ENCODE results near the gene BMAL2.

Gene BMAL2

DNA sequence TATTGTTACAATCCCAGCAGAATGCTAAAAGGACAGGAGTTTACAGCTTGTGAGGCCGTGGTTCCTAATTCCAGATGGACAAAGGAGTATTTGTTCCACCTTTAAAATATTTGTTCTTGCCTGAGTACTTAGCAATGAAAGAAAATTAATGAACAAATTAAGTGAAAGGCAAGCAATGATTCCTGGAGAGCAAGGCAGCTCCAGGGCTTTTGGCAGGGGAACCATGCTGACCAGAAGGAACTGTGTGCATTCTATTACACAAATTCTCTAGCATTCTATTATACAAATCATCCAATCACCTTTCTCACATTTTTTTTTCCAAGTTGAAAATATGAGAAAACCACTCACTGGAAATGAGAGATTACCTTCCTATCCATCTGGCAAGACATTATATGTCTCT lies 1.8 kb upstream of the BMAL2 start:
- DNase-seq, result no peak

DNA sequence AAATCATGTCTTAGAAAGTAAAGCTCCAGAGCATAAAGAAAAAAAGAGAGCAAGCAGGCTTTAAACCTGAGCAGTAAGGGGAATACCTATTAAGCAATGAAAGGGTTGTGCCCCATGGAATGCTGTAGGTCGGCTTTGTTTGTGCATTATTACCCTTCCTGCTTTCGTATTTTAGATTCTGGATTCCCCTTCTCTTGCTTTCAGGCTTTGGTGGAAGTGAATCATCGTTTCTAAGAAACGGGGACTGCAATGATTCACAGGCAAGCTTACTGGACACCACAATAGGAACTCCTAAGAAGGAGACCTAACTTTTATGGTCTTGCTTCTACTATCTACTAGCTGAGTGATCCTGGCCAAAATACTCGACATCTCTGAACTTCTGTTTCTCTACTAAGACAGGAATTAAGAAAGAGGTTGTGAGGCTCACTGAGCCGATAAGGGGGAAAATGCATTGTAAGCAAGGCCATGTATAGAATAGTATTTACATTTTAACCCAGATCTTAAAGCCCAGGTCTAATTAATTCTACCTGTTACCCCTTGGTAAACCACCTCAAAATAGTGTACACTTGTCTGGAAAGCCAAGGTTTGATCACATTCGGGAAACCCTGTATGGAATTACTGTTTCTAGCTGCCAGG lies 1.2 kb upstream of the BMAL2 start:
- DNase-seq, result peak in 1 of 2 experiments; percentile 24

DNA sequence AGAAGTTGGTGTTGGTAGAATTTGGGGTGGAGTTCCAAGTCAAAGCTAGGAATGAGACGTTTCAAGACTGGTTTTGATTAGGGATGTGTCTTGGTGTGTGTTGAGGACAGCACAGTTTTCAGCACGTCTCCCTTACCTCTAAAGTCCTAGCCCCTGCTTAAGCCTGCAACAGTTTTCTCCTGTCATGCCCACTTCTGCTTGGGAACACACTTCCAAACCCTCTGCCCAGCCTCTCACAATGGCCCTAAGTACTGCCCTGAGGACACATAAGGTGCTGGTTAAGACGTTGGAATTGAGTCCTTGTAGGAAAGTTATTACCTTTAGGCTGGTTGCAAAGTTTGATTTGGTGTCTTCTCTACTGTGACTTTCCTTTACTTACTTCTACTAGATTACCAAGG lies 710 bp upstream of the BMAL2 start:
- DNase-seq, result peak; percentile 26 to 31

DNA sequence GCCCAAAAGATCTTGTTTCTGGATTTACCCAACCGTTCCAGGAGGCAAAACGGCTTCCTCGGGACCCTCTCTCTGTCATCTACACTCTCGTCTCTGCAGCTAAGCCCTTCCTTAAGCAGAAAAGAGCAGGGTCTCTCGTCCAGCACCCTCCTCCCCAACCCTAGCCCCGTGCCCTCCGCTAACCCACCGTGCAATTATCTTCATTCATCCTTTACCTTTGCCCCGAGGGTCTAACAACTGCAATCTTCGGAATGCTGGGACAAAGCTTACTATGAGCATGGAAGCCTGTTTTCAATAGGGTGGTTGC lies 276 bp upstream of the BMAL2 start:
- DNase-seq, result no peak

DNA sequence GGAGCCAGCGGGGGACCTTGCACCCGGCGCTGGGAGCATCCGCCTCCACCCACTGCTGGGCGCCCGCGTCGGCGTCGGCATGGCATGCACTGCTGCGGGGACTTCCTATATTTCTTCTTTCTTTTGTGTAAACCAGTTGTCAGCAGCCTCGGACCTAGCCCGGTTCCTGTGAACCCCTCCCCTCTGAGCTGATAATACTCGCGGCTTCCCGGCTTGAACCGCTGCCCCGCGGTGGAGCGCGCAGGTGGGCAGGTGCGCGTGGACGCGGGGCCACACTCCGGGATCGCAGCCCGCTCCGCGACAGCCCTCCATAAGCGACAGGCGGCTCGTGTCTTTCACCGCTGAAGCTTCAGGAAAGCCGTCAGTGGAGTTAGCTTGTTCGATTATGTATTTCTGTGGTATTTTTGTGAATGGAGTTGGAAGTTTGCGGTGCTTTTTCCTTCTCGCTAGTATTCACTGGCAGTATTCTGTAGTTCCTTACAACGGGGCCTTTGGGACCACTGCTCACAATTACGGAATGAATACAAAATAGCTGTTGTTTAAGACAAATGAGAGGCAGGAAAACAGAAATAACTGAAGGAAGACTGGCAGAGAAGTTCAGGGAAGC lies 870 bp downstream of the BMAL2 start:
- peak in 1 of 2 experiments; percentile 65 for DNase-seq

DNA sequence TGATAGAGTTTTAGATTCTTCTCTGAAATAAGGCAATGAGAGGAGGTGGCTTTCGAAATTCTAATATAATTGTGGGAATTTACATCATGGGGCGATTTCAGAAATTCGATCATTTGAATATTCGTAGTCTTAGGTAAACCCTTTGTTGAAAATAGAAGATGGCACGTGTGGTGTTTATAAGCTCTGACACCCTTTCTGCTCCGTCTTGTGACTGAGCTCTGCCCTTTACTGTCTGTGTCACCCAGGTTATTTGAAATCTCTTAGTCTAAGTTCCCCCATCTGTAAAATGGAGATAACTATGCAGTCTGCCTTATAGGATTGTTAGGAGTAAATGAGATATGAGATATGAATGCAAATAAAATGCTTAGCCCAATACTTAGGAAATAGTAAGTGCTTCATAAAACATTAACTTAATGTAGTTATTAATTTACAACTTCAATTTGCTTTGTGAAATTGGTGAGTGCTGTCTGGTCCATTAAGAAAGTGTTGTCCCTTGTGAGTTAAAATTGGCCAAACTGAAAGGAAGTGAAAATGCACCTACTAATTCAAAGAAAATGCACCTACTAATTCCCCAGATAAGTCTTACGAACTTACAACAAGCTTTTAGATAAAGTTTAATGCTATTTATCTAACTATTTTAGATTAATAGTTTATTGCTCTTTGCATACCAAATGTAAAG lies 1.5 kb downstream of the BMAL2 start:
- no peak for DNase-seq

DNA sequence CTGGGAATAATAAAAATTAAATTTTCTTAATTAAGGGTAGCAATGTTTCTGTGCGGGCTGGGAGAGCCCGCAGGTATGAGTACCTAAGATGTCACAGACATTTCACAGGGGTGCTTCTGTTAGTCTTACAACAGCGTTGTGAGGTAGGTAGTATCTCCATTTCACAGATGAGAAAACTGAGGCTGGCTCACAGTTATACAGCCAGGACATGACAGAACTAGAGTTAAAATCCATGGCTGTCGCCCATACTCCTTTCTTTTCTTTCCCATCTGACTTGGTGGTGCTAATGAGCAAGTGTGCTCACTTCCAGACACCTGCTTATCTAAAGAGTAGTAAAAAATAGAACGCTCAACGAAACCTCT lies 2.1 kb downstream of the BMAL2 start:
- DNase-seq, result no peak

DNA sequence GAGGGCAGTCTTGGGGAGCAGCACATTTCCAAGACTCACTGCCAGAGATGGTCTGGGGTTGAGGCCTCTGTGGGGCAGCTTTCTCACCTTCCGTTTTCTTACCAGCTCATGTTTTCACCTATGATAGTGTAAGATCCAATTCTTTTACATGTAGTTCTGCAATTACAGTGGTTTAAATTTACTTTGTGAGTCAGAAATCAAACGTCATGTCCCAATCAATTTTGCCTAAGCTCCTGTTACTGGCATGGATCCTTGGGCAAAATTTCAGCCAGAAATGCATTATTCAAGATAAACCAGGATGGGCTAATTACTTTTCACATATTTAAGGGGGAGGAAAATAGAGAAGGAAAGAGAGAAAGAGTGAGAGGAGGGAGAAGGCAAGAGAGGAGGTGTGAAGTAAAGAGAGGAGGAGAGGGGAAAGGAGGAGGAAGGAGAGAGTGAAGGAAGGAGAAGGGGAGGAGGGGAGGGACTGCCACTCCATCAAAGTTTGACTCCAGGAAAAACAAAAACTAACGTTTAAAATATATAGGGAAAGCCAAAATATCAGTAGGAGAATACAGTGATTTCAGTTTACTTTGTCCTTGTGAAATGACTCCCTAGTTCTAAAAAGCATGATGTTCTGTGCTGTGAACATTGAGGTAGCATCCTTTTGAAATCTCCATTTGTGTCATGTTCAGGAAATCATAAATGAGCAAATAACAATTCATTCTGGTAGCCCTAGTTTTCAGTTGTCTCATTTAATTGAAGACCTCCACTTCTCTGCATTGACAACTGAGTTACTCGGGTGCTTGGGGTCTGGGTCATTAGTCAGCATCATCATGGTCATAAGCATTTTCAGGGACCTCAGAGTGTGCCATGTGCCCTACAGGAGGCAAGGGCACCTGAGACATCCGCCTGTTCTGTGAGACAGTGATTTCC lies 3.0 kb downstream of the BMAL2 start:
- DNase-seq, result no peak

DNA sequence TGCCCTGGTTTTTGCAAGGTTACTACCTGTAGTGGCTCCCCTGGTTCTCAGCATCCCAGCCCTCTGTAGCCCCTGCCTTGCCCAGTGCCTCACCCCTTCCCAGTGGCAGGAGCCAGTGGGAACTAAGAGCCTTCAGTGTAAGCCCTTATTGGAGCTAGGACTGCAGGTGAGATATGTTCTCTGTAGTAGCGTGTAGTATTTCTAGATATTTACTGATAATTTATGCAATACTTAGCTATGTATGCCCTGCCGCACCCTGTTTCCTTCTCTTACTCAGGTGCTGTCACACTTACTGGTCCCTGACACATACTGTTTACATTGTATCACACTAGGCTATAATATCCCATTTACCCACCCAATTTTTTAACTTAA lies 3.6 kb downstream of the BMAL2 start:
- DNase-seq, result no peak

DNA sequence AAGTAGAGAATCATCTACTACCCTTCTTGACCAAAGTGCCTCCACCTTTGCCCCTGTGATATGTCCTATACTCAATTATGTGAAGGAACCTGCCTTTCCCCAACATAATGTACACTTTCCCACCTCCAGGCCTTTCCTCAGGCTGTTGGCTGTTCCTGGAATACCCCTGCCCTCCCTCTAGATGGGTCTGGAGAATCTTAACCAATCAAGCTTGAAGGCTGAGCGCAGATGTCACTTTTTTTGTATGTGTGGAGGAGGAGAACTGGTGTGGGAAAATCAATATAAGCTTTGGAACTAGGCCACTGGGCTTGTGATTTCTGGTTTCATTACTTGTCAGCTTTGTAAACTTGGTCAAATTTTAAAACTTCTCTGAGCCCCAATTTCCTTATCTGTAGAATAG lies 4.7 kb downstream of the BMAL2 start:
- DNase-seq, result no peak

DNA sequence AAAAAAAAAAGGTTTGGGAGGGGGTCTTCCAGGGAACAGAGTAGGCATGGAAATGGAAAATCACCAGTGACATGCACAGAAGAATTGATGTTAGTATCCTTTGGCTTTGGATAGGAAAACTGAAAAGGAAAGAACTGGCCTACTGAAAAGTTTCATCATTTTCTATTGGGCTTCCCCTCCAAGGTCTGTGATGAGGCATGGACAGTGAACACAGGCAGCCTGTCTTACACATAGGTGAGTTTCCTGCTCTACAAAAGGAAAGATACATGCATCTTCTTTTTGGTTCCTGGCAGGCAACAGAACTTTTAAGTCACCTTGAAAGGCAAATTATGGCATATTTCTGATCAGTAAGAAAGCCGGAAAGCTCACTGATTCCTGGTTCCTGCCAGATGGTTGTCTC lies 5.8 kb downstream of the BMAL2 start:
- no peak for DNase-seq

DNA sequence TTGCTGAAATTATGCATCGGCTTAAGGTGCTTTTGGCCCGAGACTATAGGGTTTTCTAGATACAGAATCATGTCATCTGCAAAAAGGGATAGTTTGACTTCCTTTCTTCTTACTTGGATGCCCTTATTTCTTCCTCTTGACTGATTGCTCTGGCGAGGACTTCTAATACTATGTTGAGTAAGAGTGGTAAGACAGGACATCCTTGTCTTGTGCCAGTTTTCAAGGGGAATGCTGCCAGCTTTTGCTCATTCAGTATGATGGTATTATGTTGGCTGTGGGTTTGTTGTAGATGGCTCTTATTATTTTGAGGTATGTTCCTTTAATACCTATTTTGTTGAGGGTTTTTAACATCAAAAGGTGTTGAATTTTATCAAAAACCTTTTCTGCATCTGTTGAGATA lies 8.3 kb downstream of the BMAL2 start:
- no peak for DNase-seq

DNA sequence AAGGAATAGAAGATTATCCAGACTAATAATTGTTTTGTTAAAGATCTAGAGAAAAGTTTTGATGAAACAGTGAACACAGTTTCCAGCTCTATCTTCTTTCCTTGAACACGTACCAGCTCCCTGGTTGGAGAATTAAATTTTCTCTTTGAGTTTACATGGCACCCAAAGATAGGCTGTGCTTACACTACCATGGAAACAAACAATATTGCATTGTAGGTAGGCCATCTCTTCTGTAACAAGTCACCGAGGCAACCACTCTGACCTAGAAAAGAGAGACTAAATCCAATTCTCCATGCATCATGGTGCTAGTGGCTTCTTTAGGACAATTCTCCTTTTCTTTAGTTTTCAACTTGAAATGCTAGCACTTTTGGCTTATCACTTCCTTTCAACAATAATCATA lies 9.9 kb downstream of the BMAL2 start:
- no peak for DNase-seq

DNA sequence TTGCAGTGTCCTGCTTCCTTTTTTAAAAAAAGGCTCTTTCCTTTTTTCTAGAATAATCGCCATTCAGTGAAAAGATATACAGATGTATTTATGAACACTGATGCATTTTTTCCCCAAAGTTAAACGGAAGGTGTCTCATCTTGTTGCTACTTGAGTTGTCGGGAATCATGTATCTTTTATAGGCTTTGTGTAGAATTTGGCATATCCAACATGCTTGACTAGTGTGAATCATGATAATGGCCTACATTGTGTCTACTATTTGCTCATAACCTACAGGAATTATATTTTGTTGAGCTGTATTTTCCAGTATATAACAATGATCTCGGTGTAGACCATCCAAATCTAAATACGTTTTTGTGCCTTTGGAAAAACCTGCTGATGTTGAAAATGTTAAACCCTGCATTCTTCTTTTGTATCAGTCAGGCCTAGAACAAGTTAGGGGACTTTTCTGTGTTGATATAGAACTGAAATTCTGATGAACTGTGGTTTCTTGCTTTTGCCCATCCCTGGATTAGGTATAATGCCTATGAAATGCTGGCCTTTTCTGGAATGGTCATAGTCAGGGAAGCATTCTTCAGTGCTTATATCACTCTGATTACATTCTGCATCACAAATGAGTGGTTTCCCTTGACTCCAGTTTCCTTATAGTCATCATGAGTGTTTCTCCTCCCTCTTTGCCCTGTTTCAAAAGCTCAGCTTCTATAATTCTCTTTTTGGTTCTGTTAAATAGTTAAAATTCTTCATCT lies 10.8 kb downstream of the BMAL2 start:
- DNase-seq, result no peak

DNA sequence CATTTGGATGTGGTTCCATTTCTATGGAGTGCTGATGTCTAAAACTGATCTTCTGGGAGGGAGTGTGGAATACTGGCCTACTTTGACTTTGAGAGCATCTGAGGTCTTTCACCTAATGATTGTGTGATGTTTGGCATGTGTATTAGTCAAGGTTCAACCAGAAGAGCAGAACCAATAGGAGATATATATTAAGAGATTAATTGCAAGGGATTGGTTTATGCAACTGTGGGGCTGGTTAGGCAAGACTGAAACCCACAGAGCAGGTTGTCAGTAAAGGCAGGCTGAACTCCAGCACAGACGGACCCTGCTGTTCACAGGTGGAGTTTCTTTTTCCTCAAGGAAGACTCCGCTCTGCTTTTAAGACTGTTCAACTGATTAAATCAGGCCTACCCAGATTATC lies 11.6 kb downstream of the BMAL2 start:
- DNase-seq, result no peak

DNA sequence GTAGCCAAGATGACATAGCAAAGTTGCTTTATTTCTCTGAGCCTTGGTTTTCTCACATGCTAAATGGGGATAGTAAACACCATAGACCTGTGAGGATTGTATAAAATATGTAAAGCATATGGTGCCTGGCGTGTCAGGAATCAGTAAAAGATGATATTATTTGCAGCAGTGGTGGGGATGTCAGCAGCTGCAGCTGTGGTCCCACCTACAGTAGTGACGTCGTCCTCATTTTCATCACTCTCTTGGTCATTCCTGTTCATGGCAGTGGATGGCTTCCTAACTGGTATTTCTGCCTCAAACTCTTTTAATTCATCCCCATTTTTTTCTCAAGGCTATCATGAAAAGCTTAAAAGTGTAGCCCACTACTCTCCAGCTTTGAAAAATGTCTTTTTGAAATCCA lies 12.1 kb downstream of the BMAL2 start:
- DNase-seq, result no peak

DNA sequence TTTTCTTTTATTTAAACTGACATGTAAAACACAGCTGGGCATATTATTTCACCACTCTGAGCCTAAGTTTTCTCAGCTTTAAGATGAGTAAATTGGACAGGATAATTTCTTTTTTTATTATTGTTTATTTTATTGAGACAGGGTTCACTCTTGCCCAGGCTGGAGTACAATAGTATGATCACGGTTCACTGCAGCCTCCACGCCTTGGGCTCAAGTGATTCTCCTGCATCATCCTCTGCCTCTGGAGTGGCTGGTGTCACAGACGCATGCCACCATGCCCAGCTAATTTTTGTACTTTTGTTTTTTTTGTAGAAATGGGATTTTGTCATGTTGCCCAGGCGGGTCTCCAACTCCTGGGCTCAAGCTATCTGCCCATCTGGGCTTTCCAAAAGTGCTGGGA lies 12.7 kb downstream of the BMAL2 start:
- no peak for DNase-seq

DNA sequence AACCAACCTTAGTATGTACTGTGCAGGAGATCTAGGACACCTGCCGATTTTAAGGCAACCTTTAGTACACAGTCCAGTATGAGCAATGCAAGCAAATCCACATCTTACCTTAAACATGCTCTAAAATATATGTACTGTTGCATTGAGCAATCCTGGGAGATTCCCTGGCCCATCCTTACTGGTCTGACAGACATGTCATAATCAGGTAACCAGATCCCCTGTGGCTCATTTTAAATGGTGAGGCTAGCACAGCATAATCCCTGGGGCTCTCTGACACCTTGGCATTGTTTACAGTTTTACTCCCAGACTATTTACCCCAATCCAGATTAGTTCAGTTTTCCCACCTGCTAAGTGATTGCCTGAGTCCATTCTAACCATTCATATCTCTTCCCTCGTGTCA lies 15.1 kb downstream of the BMAL2 start:
- DNase-seq, result no peak

DNA sequence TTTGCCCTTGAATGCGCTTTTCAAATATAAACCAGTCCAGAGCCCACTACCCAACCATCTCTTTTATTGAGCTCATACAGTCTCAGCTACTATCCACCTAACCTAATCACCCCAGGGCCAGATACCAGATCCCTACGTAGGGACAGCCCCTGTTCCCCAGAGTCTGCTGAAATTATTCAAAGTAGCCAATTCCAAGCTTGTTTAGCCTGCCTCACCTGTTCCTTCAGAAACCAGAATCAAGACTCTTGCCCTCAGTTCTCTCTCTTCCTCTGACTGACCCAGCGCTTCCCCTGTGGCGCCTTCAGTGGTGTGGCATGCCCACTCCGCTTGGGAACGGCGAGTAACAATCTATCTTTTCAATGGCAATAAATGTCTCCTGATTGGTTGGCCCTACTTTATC lies 18.8 kb downstream of the BMAL2 start:
- no peak for DNase-seq

DNA sequence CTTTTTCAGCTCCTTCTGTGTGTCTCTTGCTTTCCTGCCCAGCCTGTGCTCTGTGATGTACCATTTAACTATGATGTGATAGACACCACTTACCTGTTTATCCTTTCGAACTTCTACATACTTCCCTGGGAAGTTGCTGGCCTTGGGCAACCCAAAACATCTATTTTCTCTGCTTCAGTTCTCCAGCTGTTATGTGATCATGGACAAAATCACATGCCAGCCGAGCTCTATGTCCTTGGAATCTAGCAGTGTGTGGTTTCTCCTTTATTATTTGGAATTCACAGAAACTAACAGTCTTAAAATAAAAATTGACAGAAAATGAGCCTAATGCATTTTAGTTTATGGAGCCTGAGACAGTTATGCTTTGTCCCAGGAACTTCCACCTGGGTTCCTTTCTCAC lies 22.9 kb downstream of the BMAL2 start:
- no peak for DNase-seq

DNA sequence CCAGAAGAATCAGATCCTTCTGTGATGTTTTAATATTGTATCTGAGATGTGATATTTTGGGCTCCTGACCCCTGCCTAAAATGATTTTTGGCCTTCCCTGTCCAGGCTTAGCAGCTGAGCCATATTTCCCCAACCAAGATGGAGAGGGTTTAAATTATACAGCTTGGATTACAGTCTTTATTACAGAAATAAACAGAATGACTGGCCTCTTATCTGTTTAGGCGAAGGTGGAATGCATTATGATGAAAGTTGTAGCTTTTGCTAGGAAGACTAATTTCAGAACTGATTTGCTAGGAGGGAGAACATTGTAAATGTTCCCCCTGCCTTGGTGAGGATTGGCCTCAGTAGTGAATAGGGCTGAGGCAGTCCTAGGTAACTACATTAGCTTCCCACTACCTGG lies 23.3 kb downstream of the BMAL2 start:
- no peak for DNase-seq

DNA sequence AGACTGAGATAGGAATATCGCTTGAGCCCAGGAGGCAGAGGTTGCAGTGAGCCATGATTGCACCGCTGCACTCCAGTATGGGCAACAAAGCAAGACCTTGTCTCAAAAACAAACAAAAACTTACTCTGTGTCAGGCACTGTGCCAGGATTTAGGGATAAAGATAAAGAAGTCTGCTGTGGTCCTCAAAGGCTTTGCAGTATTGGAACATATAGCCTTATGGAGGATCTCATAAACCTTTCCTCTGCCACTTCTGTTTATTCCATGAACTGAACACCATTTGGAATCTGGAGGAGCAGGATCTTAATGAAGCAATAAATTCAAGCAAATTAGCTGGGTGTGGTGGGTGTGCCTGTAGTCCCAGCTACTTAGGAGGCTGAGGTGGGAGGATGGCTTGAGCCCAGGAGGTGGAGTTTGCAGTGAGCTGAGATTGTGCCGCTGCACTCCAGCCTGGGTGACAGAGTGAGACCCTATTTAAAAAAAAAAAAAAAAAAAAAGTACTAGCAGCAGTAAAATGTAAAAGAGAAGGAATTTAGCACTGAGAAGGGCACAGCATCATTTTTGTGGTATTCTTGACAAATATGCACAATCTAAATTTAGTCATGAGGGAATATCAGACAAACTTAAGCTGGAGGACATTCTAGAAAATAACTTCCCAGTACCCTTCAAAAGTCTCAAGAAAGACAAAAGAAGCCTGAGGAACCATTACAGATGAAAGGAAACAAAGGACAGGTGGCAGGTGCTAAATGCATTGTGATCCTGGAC lies 27.1 kb downstream of the BMAL2 start:
- DNase-seq, result no peak

All from activated T-cell treated with anti-CD3 and anti-CD28 coated beads, Interleukin-2, amount 50 U/mL, for 48 hours (primary cell).